ENCODE measurements around the gene SLC25A30.

- TF ChIP-seq EZH2 (IDR thresholded peaks at IDR 0.05; ENCODE audit: insufficient read depth, poor library complexity, severe bottlenecking) (no peak), EZH2phosphoT487 (IDR thresholded peaks at IDR 0.05; ENCODE audit: insufficient read depth, low read depth) (no peak)
Observed at GRCh38 chr13:45411221-45411620, 7.0 kb downstream of the SLC25A30 start.

Data from GM23248 (cell line).